ENCODE data around the gene NUP98.
"Not testable (repeated sequence)": the region's sequence is repeated elsewhere in the genome, so short reads cannot be mapped to it uniquely, and the experiment has no call there.

The NUP98 gene

DNA sequence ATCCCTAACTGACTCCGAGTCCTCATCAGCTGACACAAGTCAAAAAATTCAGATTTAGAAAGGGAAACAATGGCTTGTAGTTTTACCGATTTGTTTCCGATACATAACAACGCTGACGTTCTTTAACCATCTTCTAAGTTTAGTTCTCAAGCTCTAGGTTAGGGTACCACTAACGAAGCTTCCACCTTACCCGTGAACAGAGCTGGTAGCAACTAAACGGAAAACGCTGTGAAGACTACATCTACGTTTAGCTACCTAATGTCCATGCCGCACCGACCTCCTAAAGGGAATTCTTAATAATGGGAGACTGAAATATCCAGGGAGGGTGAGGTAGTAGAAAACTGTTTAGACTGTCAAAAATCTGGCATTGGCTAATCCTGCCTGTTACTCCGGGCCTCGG is 1.0 kb downstream of the NUP98 start:
- DNase-seq: no peak

DNA sequence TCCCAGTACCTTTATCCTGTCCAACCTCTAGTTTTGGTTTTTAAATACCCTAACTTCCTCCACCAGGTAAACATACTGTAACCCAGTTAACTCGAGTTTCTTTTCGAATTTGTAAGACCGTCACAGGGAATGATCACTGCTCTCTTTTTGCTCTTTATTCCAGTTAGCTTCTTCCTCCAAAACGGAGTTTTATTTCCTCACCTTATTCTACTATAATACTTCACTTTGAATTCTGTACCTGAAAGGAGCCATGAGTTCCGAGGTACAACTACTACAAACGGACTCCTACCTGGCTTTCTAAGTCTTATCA is 1.4 kb downstream of the NUP98 start:
- DNase-seq: no peak

DNA sequence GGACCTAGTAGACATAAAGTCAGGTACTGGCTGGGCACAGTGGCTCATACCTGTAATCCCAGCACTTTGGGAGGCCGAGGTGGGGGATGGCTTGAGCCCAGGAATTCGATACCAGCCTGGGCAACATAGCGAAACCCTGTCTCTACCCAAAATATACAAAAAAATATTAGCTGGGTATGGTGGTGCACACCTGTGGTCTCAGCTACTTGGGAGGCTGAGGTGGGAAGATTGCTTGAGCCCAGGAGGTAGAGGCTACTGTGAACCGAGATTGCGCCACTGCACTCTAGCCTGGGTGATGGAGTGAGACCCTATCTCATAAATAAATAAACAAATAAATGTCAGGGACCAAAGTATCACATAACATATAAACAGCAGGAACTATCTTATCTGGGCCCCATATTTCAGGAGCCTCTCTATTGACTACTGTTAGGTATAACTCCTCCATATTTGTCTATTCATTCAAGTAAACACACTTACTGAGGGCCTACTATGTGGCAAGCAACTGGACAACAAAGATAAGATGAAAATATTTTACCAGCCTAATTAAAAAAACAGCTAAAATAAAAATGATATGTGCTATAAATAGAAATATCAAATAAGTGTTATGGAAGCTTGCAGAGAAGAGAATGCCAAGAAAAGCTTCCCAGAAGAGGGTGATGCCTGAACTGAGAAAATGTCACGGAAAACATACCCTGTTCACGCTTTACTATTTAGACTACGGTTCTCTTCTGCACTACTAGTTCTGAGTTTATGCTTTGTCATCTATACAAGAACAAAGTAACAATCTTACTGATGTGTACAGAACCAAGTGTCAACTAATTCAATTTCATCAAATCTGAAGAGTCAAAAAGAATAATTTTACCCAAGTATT is 2.0 kb downstream of the NUP98 start:
- DNase-seq: no peak

DNA sequence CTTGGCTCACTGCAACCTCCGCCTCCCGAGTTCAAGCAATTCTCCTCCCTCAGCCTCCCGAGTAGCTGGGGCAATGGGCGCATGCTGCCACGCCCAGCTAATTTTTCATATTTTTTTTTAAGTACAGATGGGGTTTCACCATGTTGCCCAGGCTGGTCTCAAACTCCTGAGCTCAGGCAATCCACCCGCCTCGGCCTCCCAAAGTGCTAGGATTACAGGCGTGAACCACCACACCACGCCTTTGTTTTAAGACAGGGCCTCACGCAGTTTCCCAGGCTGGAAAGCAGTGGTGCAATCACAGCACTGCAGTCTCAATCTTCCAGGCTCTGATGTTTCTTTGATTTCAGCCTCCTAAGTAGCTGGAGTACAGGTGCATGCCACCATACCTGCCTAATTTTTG is 3.0 kb downstream of the NUP98 start:
- DNase-seq: not testable (repeated sequence)

DNA sequence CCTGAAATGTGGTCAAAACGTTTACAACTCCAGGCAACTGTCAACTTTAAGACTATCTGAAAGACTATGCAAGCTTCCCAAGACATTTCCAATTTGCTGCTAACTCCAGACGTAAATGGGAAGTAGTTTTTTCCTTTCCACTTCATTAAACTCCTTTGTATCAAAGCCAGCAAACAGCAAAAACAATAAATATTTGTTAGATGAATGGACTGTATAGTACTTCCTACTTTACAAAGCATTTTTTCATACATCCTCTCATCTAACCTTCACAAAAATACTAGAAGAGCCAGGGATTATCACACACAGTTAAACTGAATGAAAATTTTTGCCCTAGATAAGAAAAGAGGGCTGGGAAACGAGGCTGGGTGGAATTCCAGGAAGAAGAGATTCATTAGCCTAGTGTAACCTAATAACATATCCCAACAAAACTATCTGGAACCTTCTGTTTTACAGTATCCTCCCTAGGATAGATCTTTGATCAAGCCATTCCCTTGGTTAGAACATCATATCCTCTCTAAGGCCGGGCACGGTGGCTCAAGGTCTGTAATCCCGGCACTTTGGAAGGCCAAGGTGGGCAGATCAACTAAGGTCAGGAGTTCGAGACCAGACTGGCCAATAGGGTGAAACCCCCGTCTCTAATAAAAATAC is 10.4 kb downstream of the NUP98 start:
- DNase-seq: no peak

DNA sequence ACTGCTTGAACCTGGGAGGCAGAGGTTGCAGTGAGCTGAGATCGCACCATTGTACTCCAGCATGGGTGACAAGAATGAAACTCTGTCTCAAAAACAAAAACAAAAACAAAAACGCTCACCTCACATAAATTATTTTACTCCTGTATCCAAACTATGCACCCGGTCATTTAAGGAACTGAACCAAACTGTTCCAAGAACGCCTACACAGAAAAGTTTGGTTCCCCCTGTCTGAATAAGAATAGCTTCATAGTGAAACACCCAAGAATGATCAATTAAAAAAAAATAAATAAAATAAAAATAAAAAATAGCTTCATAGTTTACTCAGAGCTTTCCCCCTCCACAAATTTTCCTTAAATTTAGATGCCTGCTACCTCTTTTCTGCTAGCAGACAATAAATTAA is 13.7 kb downstream of the NUP98 start:
- no peak for DNase-seq

DNA sequence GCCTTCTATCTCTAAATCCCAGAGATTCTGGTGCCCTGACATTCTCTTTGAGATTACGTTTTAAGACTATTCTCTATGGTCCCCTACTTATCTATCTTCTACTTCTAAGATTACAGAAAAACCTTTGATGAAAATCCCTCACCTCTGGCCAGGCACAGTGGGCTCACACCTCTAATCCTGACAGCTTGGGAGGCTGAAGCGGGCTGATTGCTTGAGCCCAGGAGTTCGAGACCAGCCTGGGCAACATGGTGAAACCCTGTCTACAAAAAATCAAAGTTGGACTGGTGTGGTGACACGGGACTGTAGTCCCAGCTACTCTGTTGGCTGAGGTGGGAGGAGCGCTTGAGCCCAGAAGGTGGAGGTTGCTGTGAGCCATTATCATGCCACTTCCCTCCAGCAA is 14.4 kb downstream of the NUP98 start:
- DNase-seq: no peak

DNA sequence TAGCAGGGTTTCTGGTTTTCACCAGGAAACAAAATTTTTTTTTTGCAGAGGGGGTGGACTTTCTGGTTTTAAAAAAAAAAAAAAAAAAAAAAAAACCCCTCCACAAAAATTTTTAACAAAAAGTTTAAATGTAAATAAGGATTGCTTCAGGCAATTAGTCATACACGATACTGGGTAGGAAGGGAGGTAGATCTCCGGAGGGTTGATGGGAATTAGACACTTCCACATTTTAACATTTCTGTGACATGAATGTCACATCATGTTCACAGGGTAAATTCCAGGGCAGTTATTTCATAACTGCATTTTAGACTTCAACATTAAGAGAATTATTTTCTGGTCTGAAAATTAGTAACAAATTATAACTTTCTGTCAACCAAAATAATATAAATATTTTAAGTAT is 15.9 kb downstream of the NUP98 start:
- no peak for DNase-seq

DNA sequence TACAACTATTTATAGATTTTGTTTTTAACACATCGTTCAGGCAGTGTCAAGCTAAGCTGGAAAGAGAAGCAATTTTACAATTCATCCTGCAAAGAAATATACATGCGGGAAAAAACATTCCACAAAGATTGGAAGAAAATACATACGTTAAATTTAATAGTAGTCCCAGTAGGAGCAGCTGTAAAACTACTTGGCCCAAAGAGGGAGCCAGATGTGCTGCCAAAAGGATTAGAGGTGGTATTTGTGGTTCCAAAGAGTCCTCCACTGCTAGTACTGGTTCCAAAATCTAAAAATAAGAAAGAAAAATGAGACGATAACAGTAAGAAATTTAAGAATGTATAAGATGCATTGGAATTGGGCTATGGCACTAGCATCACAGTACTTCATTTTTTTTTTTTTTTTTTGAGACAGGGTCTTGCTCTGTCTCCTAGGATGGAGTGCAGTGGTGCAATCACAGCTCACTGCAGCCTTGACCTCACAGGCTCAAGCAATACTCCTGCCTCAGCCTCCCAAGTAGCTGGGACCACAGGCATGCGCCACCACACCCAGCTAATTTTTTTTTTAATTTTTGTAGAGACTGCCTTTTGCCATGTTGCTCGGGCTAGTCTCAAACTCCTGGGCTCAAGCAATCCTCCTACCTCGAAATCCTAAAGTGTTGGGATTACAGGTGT is 21.5 kb downstream of the NUP98 start:
- no peak for DNase-seq

DNA sequence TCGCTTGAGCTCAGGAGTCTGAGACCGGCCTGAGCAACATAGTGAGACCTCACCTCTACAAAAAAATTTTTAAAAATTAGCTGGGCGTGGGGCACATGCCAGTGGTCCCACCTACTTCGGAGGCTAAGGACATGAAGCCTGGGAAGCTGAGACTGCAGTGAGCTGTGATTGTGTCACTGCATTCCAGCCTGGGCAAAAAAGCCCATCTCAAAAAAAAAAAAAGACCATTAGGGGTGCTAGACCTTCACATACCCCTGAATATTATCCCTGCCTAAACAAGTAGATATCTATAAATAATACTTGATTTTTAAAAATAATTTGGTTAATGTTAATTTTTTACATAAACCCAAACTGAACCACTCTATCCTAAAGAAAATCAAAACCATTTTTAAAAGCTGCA is 24.2 kb downstream of the NUP98 start:
- no peak for DNase-seq

DNA sequence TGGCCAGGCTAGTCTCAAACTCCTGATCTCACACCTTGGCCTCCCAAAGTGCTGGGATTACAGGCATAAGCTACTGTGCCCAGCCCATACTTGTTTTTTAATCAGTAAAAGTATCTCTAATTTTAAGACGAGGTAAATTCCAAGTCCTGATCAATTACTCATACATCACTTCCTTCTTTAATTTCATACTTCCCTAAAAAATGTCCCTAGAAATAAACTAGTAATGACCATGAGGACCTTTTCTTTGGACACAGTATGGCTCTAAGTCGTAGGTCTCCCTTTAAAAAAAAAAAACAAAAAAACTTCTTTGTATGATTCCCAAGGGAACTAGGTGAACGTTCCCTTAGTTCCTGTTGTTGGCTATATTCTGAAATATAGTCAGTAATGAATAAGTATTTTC is 29.8 kb downstream of the NUP98 start:
- DNase-seq: no peak

DNA sequence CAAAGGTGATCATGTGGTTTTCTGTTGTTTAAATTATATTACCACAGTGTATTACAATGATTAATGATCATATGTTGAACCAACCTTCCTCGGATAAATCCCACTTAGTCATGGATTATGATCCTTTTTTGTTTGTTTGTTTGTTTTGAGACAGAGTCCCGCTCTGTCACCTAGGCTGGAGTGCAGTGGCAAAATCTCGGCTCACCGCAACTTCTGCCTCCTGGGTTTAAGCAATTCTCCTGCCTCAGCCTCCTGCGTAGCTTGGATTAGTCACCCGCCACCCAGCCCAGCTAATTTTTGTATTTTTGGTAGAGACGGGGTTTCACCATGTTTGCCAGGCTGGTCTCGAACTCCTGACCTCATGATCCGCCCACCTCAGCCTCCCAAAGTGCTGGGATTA is 30.5 kb downstream of the NUP98 start:
- DNase-seq: not testable (repeated sequence)

DNA sequence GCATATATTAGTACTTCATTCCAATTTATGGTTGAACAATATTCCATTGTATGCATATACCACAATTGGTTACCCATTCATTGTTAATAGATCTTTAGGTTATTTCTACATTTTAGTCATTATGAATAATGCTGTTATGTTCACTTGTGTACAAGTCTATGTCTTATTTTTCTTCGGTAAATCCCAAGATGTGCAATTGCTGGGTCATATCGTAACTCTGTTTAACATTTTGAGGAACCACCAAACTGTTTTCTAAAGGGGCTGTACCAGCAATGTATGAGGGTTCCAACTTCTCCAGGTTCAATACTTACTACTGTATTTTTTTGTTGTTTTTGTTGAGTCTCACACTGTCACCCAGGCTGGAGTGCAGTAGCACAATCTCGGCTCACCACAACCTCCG is 33.1 kb downstream of the NUP98 start:
- DNase-seq: no peak

DNA sequence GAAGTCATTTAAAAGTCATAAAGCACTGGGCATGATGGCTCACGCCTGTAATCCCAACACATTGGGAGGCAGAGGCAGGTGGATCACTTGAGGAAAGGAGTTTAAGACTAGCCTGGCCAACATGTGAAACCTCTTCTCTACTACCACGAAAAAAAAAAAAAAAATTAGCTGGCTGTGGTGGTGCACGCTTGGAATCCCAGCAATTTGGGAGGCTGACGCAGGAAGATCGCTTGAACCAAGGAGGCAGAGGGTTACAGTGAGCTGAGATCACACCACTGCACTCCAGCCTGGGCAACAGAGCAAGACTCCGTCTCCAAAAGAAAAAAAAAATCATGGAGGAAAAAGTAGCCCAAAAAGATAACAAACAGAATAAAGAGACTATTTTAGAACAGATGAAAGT is 42.2 kb downstream of the NUP98 start:
- no peak for DNase-seq

DNA sequence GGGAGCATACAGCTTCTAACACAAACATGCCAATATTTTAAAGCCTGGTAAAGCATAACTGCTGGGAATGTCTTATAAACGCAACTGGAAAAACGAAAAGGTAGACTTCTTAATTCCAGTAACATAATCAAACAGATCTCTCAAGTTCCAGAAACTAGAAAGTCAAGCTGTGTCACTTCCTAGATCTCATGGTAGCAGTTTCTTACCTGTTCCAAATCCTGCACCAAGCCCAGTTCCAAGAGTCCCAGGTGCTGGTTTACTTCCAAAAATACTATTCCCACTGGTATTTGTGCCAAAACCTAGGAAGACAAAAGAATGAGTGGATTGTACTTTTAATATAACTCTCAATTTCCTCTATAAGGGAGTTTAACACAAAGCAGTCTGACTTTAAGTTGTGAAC is 44.2 kb downstream of the NUP98 start:
- DNase-seq: no peak

DNA sequence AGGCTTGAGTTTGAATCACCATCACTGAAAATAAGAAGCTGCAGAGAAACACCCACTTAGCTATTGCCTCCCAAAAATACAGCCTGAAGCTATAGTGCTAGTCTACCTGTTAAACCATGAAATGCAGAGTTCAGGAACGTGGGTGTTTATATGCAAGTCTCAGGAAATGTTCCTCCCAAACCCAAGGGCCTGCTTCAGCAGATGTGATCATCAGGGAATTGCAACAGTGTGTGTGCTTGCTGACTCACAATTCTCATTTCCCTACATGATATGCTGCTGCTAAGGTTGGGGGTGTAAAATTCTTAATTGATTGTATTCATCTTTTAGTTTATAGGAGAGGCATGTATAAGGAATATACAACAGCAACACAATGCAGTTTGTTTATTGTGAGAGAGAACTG is 49.6 kb downstream of the NUP98 start:
- no peak for DNase-seq

DNA sequence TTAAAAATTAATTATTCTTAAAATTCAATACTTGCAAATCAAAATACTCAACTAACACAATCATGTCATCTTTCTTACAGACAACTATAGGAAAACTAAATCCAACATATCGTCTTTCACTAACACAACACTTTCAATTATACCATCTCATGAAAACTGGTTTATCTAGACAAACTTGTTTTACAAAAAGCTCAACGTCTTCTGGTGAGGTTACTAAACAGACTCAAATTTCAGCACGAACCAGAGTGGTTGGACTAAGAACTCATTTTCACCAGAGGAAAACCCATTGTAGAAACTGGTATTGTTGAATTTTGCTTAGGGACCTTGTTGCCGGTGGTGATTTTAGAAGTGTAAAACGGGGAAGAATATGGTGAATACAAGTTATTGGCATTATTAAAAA is 52.2 kb downstream of the NUP98 start:
- DNase-seq: no peak

DNA sequence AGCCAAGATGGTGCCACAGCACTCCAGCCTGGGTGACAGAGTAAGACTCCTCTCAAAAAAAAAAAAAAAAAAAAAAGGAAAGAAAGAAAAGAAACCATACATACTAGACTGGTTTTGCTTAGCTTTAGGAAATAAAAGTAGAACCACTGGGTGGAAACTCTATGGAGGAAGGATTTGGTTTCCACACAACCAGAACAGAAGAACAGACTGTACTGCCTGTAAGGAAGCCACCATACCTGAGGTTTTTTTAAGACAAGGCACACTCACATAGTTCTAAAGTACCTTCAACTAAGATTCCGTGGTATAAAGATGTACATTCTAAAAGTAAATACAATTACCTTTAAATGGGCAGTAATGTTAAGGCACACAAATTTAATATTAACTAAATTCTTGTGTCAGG is 58.6 kb downstream of the NUP98 start:
- DNase-seq: no peak

DNA sequence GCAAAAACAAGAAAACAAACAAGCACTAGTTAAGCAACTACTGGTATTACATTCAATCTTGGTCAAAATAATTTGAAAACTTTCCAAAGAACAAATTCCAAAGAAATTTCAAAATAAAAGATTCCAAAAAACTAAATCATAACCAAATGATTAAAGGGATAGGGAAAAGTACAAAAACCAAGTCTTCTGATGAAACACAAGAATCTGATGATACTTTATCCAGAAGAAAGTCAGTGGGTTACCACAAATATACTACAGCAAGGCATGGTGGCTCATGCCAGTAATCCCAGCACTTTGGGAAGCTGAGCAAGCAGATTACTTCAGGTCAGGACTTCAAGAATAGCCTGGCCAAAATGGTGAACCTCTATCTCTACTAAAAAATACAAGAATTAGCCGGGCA is 59.1 kb downstream of the NUP98 start:
- no peak for DNase-seq

DNA sequence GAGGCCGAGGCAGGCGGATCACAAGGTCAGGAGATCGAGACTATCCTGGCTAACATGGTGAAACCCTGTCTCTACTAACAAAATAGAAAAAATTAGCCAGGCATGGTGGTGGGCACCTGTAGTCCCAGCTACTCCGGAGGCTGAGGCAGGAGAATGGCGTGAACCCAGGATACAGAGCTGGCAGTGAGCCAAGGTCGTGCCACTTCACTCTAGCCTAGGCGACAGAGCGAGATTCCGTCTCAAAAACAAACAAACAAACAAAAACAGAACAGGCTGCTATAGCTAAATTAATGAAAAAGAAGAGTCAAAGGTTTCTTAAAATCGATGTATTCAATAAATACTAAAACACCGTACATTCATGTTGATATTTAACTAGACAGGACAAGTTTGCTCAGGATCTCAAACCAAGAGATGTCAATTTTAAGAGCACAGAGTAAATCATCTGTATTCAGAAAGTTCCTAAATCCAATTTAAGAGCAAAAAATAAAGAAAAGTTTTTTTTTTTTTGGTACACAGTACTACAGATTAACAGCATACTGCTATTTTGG is 59.9 kb downstream of the NUP98 start:
- no peak for DNase-seq

DNA sequence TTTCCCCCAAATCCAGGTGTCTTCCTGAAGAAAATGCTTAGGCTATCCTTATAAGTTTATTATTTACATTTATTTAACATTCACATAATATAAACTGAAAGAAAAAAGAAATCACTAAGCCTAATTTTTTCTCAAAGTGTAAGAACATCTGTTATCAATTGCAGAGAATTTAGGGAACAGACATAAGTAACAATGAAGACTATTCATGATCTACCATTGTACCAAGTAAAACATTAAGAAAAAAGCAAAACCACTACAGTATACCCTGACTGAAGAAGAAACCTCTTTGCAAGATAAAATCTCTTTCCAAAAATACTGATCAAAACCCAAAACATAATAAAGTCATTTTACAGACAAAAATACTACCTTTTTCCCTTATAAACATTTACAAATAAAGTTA is 60.5 kb downstream of the NUP98 start:
- DNase-seq: no peak

DNA sequence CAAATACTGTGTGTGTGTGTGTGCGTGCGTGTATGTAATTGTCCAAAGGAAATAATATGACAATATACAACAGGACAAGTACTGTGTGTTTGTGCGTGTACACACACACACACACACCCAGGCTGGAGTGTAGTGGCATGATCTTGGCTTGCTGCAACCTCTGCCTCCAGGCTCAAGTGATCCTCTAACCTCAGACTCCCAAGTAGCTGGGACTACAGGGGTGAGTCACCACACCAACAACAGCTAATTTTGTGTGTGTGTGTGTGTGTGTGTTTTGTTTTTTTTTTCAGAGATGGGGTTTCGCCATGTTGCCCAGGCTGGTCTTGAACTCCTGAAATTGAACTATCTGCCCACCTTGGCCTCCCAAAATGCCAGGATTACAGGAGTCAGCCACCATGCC is 61.5 kb downstream of the NUP98 start:
- DNase-seq: no peak

DNA sequence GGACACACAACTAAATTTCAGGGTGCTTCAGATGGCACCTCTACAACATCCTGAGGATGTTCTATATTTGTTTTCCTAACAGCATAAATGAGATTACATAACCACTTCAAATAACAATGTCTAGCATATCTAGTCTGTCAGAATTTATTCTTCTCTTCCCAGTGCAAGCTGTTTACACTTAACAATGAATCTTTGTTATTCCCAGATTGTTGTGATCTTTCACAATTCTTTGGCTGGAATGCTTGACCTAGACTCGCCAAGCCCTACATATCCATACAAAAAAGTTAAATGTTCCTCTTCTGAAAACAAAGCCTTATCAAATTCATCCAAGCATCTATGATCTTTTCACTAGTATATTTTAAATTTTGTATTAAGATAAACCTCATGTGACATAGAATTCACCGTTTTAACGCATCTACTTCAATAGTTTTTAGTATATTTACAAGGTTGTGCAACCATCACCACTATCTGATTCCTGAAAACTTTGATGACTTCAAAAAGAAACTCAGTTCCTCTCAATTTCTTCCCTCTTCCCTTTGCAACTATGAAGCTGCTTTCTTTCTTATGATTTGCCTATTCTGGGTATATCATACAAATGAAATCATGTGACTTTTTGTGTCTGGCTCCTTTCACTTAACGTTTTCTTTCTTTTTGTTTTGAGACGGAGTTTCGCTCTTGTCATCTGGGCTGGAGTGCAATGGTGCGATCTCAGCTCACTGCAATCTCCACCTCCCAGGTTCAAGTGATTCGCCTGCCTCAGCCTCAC is 64.5 kb downstream of the NUP98 start:
- DNase-seq: no peak
